HEK293 (cell line): ENCODE measurements around the gene SARS1.

ENCODE experiments used
- KLF10 ChIP-seq: fragments of 450-650 bp; IDR thresholded peaks from 2 replicates; pipeline ENCODE4 v1.5.1; 2018; ENCODE audit warnings: missing biosample characterization, mild to moderate bottlenecking, missing genetic modification characterization
- KLF7 ChIP-seq: fragments of 450-650 bp; formaldehyde crosslinking; IDR thresholded peaks from 2 replicates; pipeline ENCODE4 v1.5.1; 2016; ENCODE audit warnings: missing biosample characterization, missing genetic modification characterization, borderline replicate concordance
- KLF8 ChIP-seq: fragments of 450-650 bp; formaldehyde crosslinking; IDR thresholded peaks from 2 replicates; pipeline ENCODE4 v1.5.1; 2016; ENCODE audit warnings: missing biosample characterization, missing genetic modification characterization
- SCRT1 ChIP-seq: fragments of 450-650 bp; formaldehyde crosslinking; IDR thresholded peaks from 2 replicates; pipeline ENCODE4 v1.5.1; 2016; ENCODE audit warnings: missing biosample characterization, missing genetic modification characterization, borderline replicate concordance
- ZFP41 ChIP-seq: fragments of 450-650 bp; formaldehyde crosslinking; IDR thresholded peaks from 2 replicates; pipeline ENCODE4 v1.5.1; 2016; ENCODE audit warnings: missing biosample characterization, missing genetic modification characterization, borderline replicate concordance
- ZFP69B ChIP-seq: fragments of 450-650 bp; formaldehyde crosslinking; IDR thresholded peaks from 2 replicates; pipeline ENCODE4 v1.5.1; 2016; ENCODE audit warnings: missing biosample characterization, missing genetic modification characterization
- ZIC2 ChIP-seq: fragments of 450-650 bp; formaldehyde crosslinking; IDR thresholded peaks from 2 replicates; pipeline ENCODE4 v1.5.1; 2016; ENCODE audit warnings: missing biosample characterization, missing genetic modification characterization
- ZNF140 ChIP-seq: fragments of 450-650 bp; formaldehyde crosslinking; IDR thresholded peaks from 2 replicates; pipeline ENCODE4 v1.5.1; 2016; ENCODE audit warnings: missing biosample characterization, missing genetic modification characterization
- ZNF146 ChIP-seq: fragments of 450-650 bp; formaldehyde crosslinking; IDR thresholded peaks from 2 replicates; pipeline ENCODE4 v1.5.1; 2016; ENCODE audit warnings: missing biosample characterization, missing genetic modification characterization
- ZNF175 ChIP-seq: fragments of 450-650 bp; formaldehyde crosslinking; IDR thresholded peaks from 2 replicates; pipeline ENCODE4 v1.5.1; 2016; ENCODE audit warnings: missing biosample characterization, missing genetic modification characterization
- ZNF335 ChIP-seq: fragments of 450-650 bp; formaldehyde crosslinking; conservative IDR thresholded peaks from 2 replicates; pipeline ENCODE4 v1.5.1; 2016; ENCODE audit warnings: missing biosample characterization, missing genetic modification characterization
- ZNF426 ChIP-seq: fragments of 450-650 bp; formaldehyde crosslinking; IDR thresholded peaks from 2 replicates; pipeline ENCODE4 v1.5.1; 2017; ENCODE audit warnings: missing biosample characterization, missing genetic modification characterization, mild to moderate bottlenecking, inconsistent platforms, moderate library complexity
- ZNF433 ChIP-seq: fragments of 450-650 bp; formaldehyde crosslinking; IDR thresholded peaks from 2 replicates; pipeline ENCODE4 v1.5.1; 2016; ENCODE audit warnings: missing biosample characterization, missing genetic modification characterization, low read depth
- ZNF473 ChIP-seq: fragments of 450-650 bp; formaldehyde crosslinking; IDR thresholded peaks from 2 replicates; pipeline ENCODE4 v1.5.1; 2017; ENCODE audit warnings: missing biosample characterization, missing genetic modification characterization
- ZNF48 ChIP-seq: fragments of 450-650 bp; formaldehyde crosslinking; IDR thresholded peaks from 2 replicates; pipeline ENCODE4 v1.5.1; 2016; ENCODE audit warnings: missing biosample characterization, missing genetic modification characterization
- ZNF521 ChIP-seq: fragments of 450-650 bp; formaldehyde crosslinking; IDR thresholded peaks from 2 replicates; pipeline ENCODE4 v1.5.1; 2017; ENCODE audit warnings: missing biosample characterization, mild to moderate bottlenecking, missing genetic modification characterization
- ZNF530 ChIP-seq: fragments of 450-650 bp; formaldehyde crosslinking; IDR thresholded peaks from 2 replicates; pipeline ENCODE4 v1.5.1; 2016; ENCODE audit warnings: low read depth, missing biosample characterization, missing genetic modification characterization
- ZNF571 ChIP-seq: fragments of 450-650 bp; formaldehyde crosslinking; IDR thresholded peaks from 2 replicates; pipeline ENCODE4 v1.5.0; 2017; ENCODE audit warnings: missing biosample characterization, missing genetic modification characterization
- ZNF600 ChIP-seq: fragments of 450-650 bp; formaldehyde crosslinking; IDR thresholded peaks from 2 replicates; pipeline ENCODE4 v1.5.1; 2016; ENCODE audit warnings: missing biosample characterization, missing genetic modification characterization
- ZNF623 ChIP-seq: fragments of 450-650 bp; formaldehyde crosslinking; IDR thresholded peaks from 2 replicates; pipeline ENCODE4 v1.5.1; 2016; ENCODE audit warnings: missing biosample characterization, missing genetic modification characterization
- ZNF707 ChIP-seq: fragments of 450-650 bp; formaldehyde crosslinking; IDR thresholded peaks from 2 replicates; pipeline ENCODE4 v1.5.1; 2016; ENCODE audit warnings: missing biosample characterization, missing genetic modification characterization
- ZNF768 ChIP-seq: fragments of 450-650 bp; formaldehyde crosslinking; IDR thresholded peaks from 2 replicates; pipeline ENCODE4 v1.5.1; 2018; ENCODE audit warnings: missing biosample characterization, mild to moderate bottlenecking, missing genetic modification characterization
- ZNF830 ChIP-seq: fragments of 450-650 bp; IDR thresholded peaks from 2 replicates; pipeline ENCODE4 v1.5.0; 2018; ENCODE audit warnings: missing biosample characterization, missing genetic modification characterization, low read depth, mild to moderate bottlenecking, moderate library complexity
- ZSCAN16 ChIP-seq: fragments of 450-650 bp; formaldehyde crosslinking; IDR thresholded peaks from 2 replicates; pipeline ENCODE4 v1.5.1; 2016; ENCODE audit warnings: missing biosample characterization, missing genetic modification characterization
- ZSCAN30 ChIP-seq: fragments of 450-650 bp; IDR thresholded peaks from 2 replicates; pipeline ENCODE4 v1.5.1; 2018; ENCODE audit warnings: missing biosample characterization, mild to moderate bottlenecking, missing genetic modification characterization, moderate library complexity
- TF ChIP-seq, protein P1 (sequence below): fragments of 450-650 bp; formaldehyde crosslinking; IDR thresholded peaks from 2 replicates; pipeline ENCODE4 v1.5.1; 2017; ENCODE audit warnings: missing biosample characterization, missing genetic modification characterization
- TF ChIP-seq, protein P2 (sequence below): fragments of 450-650 bp; formaldehyde crosslinking; IDR thresholded peaks from 2 replicates; pipeline ENCODE4 v1.5.1; 2016; ENCODE audit warnings: missing biosample characterization, missing genetic modification characterization
- TF ChIP-seq, protein P3 (sequence below): IDR thresholded peaks from 2 replicates; pipeline ENCODE4 v1.6.1; 2011; ENCODE audit warnings: mild to moderate bottlenecking, low read depth, low read length, borderline replicate concordance
- TF ChIP-seq, protein P4 (sequence below): fragments of 450-650 bp; formaldehyde crosslinking; IDR thresholded peaks from 2 replicates; pipeline ENCODE4 v1.5.1; 2016; ENCODE audit warnings: missing biosample characterization, missing genetic modification characterization, low read depth
- TF ChIP-seq, protein P5 (sequence below): fragments of 450-650 bp; formaldehyde crosslinking; IDR thresholded peaks from 2 replicates; pipeline ENCODE4 v1.5.1; 2016; ENCODE audit warnings: missing biosample characterization, missing genetic modification characterization
- TF ChIP-seq, protein P6 (sequence below): fragments of 450-650 bp; formaldehyde crosslinking; optimal IDR thresholded peaks from 2 replicates; pipeline ENCODE3; 2016; ENCODE audit warnings: missing biosample characterization, mild to moderate bottlenecking, missing genetic modification characterization

SARS1 gene

DNA sequence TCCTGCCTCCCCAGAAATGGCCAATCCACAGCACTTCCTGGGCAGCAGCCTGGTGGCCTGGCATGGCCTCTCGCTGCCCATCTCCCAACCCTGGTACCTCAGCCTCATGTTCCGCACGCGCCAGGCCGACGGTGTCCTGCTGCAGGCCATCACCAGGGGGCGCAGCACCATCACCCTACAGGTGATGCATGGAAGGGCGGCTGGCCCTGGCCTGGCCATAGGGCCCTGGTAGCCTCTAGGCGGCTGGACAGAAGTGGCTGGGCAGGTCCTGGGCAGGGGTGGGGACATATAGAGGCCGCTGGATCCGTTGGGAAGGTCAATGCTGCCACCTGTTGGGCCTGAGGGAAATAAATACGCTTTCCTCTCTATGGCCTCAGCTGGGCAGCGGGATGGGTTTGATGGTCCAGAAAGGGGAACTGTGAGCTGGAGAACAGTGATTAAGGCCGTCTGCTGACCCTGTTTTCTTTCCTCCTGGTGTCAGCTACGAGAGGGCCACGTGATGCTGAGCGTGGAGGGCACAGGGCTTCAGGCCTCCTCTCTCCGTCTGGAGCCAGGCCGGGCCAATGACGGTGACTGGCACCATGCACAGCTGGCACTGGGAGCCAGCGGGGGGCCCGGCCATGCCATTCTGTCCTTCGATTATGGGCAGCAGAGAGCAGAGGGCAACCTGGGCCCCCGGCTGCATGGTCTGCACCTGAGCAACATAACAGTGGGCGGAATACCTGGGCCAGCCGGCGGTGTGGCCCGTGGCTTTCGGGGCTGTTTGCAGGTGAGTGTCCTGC lies 50.1 kb downstream of the SARS1 start (continued):
- TF ChIP-seq ZNF600 (tag by site-specific recombination) (peak; percentile 59), ZNF335 (no peak), ZNF426 (tag by site-specific recombination) (no peak), ZNF146 (peak; percentile 21; the same call in 1 of the 2 replicates), ZNF175 (tag by site-specific recombination) (no peak), ZIC2 (no peak), ZFP69B (no peak), ZNF623 (tag by site-specific recombination) (no peak), KLF10 (tag by site-specific recombination) (no peak), ZNF48 (tag by site-specific recombination) (no peak), ZNF433 (tag by site-specific recombination) (no peak), ZNF473 (tag by site-specific recombination) (no peak), KLF8 (tag by site-specific recombination) (0 out of 2 replicates have a peak, but pooled peaks have one; percentile 44), ZNF571 (tag by site-specific recombination) (no peak), ZSCAN30 (tag by site-specific recombination) (peak; percentile 73; the same call in 1 of the 2 replicates), ZNF521 (no peak), ZNF707 (tag by site-specific recombination) (no peak), ZSCAN16 (tag by site-specific recombination) (no peak), ZFP41 (tag by site-specific recombination) (no peak), ZNF530 (tag by site-specific recombination) (no peak), SCRT1 (peak; percentile 97), KLF7 (tag by site-specific recombination) (no peak), ZNF768 (tag by site-specific recombination) (no peak), ZNF830 (tag by site-specific recombination) (no peak), ZNF140 (tag by site-specific recombination) (no peak)
- TF ChIP-seq, protein P1, sequence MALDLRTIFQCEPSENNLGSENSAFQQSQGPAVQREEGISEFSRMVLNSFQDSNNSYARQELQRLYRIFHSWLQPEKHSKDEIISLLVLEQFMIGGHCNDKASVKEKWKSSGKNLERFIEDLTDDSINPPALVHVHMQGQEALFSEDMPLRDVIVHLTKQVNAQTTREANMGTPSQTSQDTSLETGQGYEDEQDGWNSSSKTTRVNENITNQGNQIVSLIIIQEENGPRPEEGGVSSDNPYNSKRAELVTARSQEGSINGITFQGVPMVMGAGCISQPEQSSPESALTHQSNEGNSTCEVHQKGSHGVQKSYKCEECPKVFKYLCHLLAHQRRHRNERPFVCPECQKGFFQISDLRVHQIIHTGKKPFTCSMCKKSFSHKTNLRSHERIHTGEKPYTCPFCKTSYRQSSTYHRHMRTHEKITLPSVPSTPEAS, result no peak
- TF ChIP-seq, protein P2, sequence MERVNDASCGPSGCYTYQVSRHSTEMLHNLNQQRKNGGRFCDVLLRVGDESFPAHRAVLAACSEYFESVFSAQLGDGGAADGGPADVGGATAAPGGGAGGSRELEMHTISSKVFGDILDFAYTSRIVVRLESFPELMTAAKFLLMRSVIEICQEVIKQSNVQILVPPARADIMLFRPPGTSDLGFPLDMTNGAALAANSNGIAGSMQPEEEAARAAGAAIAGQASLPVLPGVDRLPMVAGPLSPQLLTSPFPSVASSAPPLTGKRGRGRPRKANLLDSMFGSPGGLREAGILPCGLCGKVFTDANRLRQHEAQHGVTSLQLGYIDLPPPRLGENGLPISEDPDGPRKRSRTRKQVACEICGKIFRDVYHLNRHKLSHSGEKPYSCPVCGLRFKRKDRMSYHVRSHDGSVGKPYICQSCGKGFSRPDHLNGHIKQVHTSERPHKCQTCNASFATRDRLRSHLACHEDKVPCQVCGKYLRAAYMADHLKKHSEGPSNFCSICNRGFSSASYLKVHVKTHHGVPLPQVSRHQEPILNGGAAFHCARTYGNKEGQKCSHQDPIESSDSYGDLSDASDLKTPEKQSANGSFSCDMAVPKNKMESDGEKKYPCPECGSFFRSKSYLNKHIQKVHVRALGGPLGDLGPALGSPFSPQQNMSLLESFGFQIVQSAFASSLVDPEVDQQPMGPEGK (tag by site-specific recombination), result no peak
- TF ChIP-seq, protein P3, sequence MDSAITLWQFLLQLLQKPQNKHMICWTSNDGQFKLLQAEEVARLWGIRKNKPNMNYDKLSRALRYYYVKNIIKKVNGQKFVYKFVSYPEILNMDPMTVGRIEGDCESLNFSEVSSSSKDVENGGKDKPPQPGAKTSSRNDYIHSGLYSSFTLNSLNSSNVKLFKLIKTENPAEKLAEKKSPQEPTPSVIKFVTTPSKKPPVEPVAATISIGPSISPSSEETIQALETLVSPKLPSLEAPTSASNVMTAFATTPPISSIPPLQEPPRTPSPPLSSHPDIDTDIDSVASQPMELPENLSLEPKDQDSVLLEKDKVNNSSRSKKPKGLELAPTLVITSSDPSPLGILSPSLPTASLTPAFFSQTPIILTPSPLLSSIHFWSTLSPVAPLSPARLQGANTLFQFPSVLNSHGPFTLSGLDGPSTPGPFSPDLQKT, result no peak
- TF ChIP-seq, protein P4, sequence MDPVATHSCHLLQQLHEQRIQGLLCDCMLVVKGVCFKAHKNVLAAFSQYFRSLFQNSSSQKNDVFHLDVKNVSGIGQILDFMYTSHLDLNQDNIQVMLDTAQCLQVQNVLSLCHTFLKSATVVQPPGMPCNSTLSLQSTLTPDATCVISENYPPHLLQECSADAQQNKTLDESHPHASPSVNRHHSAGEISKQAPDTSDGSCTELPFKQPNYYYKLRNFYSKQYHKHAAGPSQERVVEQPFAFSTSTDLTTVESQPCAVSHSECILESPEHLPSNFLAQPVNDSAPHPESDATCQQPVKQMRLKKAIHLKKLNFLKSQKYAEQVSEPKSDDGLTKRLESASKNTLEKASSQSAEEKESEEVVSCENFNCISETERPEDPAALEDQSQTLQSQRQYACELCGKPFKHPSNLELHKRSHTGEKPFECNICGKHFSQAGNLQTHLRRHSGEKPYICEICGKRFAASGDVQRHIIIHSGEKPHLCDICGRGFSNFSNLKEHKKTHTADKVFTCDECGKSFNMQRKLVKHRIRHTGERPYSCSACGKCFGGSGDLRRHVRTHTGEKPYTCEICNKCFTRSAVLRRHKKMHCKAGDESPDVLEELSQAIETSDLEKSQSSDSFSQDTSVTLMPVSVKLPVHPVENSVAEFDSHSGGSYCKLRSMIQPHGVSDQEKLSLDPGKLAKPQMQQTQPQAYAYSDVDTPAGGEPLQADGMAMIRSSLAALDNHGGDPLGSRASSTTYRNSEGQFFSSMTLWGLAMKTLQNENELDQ (tag by site-specific recombination), result no peak
- TF ChIP-seq, protein P5, sequence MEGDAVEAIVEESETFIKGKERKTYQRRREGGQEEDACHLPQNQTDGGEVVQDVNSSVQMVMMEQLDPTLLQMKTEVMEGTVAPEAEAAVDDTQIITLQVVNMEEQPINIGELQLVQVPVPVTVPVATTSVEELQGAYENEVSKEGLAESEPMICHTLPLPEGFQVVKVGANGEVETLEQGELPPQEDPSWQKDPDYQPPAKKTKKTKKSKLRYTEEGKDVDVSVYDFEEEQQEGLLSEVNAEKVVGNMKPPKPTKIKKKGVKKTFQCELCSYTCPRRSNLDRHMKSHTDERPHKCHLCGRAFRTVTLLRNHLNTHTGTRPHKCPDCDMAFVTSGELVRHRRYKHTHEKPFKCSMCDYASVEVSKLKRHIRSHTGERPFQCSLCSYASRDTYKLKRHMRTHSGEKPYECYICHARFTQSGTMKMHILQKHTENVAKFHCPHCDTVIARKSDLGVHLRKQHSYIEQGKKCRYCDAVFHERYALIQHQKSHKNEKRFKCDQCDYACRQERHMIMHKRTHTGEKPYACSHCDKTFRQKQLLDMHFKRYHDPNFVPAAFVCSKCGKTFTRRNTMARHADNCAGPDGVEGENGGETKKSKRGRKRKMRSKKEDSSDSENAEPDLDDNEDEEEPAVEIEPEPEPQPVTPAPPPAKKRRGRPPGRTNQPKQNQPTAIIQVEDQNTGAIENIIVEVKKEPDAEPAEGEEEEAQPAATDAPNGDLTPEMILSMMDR, result peak; percentile 97
- TF ChIP-seq, protein P6, sequence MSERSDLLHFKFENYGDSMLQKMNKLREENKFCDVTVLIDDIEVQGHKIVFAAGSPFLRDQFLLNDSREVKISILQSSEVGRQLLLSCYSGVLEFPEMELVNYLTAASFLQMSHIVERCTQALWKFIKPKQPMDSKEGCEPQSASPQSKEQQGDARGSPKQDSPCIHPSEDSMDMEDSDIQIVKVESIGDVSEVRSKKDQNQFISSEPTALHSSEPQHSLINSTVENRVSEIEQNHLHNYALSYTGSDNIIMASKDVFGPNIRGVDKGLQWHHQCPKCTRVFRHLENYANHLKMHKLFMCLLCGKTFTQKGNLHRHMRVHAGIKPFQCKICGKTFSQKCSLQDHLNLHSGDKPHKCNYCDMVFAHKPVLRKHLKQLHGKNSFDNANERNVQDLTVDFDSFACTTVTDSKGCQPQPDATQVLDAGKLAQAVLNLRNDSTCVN (tag by site-specific recombination), result no peak
